8988T (cell line): Measurements from ENCODE around the gene DHX58.

Experiments used
- DNase-seq: peaks from one replicate; pipeline ENCODE4 v3.0.0; 2011

The DHX58 gene

GRCh38 chr17:42129109-42129837 lies 16.8 kb upstream of the DHX58 start:
- DNase-seq, result no peak

- no peak for DNase-seq
These were observed 14.9 kb upstream of the DHX58 start for GRCh38 chr17:42127414-42127813.

- no peak for DNase-seq
These were observed 14.3 kb upstream of the DHX58 start for GRCh38 chr17:42126836-42127235.

- DNase-seq, result no peak
These were observed 13.1 kb upstream of the DHX58 start for GRCh38 chr17:42125565-42125964.

GRCh38 chr17:42124256-42124655 lies 11.7 kb upstream of the DHX58 start:
- DNase-seq, result no peak

GRCh38 chr17:42122371-42123303 lies 10.1 kb upstream of the DHX58 start, which contains the start of gene HSPB9:
Gene HSPB9 (plus strand): TSS chr17:42122804. CDS start chr17:42122851, 47 bp downstream.
- DNase-seq, result no peak

GRCh38 chr17:42120770-42121769 lies 8.6 kb upstream of the DHX58 start, which contains the start of gene KAT2A:
Gene KAT2A (minus strand): TSS chr17:42121367. CDS start chr17:42121304, 63 bp downstream.
- DNase-seq, result peak; percentile 95

- no peak for DNase-seq
These were observed 7.8 kb upstream of the DHX58 start for GRCh38 chr17:42120161-42120769.

- no peak for DNase-seq
These were observed 6.8 kb upstream of the DHX58 start for GRCh38 chr17:42119301-42119700.

- peak; percentile 56 for DNase-seq
These were observed 6.0 kb upstream of the DHX58 start for GRCh38 chr17:42118545-42118944.

GRCh38 chr17:42118126-42118510 lies 5.6 kb upstream of the DHX58 start:
- DNase-seq, result no peak

- DNase-seq, result no peak
These were observed 5.0 kb upstream of the DHX58 start for GRCh38 chr17:42117397-42118125.

GRCh38 chr17:42116705-42117396 lies 4.3 kb upstream of the DHX58 start:
- peak; percentile 63 for DNase-seq

GRCh38 chr17:42114118-42114517 lies 1.6 kb upstream of the DHX58 start:
- DNase-seq, result no peak

- DNase-seq, result no peak
These were observed 967 bp upstream of the DHX58 start for GRCh38 chr17:42113293-42114069.

- DNase-seq, result no peak
These were observed 503 bp downstream of the DHX58 start for GRCh38 chr17:42111871-42112551.

- DNase-seq, result no peak
These were observed 1.3 kb downstream of the DHX58 start for GRCh38 chr17:42111265-42111636.

- no peak for DNase-seq
These were observed 1.9 kb downstream of the DHX58 start for GRCh38 chr17:42110301-42111264.
